ENCODE results near the gene FBN3.
"Not testable (repeated sequence)": the region's sequence is repeated elsewhere in the genome, so short reads cannot be mapped to it uniquely, and the experiment has no call there.

Gene FBN3

DNA sequence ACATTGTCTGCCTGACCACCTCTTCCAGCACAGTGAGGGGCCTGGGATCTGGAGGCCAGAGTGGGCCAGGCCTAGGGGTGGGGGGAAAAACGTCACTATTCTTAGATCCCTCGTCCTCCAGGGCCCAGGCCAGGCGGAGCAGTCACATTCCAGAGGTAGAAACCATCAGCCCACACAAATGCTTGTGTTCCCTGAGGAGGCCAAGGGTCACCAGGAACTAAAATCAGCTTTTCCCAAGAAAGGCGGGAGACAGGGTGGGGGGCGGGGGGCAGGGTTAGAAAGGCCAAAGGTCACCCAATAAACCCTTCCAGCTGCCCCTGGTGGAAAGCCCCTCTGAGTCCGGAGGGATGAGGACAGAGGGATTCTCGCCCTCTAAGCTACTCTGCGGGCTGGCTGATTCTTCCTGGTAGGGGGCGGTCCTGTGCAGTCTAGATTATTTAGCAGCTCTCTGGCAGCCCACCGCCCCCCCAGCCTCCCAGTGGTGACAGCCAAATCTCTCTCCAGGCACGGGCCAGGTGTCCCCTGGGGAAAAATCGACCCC is 120.4 kb downstream of the FBN3 start:
- H3K27ac ChIP-seq = no peak overlapping the region
- no peak for TF ChIP-seq ZFX (IDR thresholded peaks at IDR 0.05; ENCODE audit: borderline replicate concordance)
- TF ChIP-seq, protein P1, sequence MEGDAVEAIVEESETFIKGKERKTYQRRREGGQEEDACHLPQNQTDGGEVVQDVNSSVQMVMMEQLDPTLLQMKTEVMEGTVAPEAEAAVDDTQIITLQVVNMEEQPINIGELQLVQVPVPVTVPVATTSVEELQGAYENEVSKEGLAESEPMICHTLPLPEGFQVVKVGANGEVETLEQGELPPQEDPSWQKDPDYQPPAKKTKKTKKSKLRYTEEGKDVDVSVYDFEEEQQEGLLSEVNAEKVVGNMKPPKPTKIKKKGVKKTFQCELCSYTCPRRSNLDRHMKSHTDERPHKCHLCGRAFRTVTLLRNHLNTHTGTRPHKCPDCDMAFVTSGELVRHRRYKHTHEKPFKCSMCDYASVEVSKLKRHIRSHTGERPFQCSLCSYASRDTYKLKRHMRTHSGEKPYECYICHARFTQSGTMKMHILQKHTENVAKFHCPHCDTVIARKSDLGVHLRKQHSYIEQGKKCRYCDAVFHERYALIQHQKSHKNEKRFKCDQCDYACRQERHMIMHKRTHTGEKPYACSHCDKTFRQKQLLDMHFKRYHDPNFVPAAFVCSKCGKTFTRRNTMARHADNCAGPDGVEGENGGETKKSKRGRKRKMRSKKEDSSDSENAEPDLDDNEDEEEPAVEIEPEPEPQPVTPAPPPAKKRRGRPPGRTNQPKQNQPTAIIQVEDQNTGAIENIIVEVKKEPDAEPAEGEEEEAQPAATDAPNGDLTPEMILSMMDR (IDR thresholded peaks at IDR 0.05) = no peak

DNA sequence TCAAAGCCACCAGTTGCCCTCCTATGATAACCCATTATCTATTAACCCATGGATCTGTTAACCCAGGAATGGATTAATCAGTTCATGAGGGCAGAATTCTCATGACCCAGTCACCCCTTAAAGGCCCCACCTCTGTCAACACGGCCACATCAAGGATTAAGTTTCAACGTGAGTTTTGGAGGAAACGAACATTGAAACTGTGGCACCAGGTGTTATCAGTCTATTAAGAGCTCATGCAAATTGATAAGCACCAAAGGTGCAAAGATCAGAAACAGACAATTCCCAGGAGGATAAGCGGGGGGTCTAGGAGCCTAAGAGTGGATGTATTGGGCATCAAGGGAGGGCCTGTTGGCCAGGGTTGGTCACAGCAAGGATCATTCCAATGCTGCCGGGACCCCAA is 124.1 kb downstream of the FBN3 start:
- no peak for TF ChIP-seq ZFX (IDR thresholded peaks at IDR 0.05; ENCODE audit: borderline replicate concordance)
- TF ChIP-seq, protein P1 (IDR thresholded peaks at IDR 0.05) = no peak
- H3K27ac ChIP-seq = no peak overlapping the region

DNA sequence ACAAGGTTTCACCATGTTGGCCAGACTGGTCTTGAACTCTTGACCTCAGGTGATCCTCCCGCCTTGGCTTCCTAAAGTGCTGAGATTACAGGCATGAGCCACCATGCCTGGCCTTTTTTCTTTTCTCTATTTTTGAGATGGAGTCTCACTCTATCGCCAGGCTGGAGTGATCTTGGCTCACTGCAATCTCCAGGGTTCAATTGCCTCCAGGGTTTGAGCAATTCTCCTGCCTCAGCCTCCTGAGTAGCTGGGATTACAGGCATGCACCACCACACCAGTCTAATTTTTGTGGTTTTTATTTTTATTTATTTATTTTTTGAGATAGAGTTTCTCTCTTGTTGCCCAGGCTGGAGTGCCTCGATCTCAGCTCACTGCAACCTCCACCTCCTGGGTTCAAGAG is 125.1 kb downstream of the FBN3 start:
- H3K27ac ChIP-seq = not testable (repeated sequence)

DNA sequence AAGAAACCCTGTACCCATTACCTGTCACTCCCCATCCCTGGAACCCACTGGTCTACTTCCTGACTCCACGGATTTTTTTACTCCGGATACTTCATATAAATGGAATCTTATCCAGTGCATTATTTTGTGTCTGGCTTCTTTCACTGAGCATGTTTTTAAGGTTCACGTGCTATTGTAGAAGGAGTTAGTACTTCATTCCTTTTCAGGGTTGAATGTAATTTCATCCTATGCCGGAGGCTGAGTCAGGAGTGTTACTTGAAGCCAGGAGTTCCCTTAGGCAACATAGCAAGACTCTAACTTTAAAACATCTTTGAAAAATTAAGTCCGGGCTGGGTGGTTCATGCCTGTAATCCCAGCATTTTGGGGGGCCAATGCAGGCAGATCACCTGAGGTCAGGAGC is 126.0 kb downstream of the FBN3 start:
- no peak for TF ChIP-seq ZFX (IDR thresholded peaks at IDR 0.05; ENCODE audit: borderline replicate concordance)
- TF ChIP-seq, protein P1 (IDR thresholded peaks at IDR 0.05) = no peak
- no peak overlapping the region for H3K27ac ChIP-seq

DNA sequence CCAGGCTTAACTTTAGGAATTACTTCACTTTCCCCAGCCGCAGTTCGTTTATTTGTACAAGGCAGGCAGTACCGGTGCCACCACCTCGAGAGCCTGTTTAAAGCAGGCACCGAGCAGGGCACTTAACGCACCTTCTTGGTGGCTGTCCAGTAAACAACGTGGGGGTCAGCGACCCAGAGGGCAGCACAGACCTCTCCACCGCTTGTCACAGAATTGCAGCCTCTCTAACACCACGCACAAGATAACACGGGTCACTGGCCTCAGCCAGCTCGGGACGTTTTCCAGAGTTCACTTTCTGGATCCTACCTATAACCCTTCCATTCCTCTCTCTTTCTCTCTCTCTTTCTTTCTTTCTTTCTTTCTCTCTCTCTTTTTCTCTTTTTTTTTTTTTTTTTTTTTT is 127.1 kb downstream of the FBN3 start:
- TF ChIP-seq, protein P1 (IDR thresholded peaks at IDR 0.05) = no peak
- TF ChIP-seq ZFX (IDR thresholded peaks at IDR 0.05; ENCODE audit: borderline replicate concordance) = no peak
- no peak overlapping the region for H3K27ac ChIP-seq

DNA sequence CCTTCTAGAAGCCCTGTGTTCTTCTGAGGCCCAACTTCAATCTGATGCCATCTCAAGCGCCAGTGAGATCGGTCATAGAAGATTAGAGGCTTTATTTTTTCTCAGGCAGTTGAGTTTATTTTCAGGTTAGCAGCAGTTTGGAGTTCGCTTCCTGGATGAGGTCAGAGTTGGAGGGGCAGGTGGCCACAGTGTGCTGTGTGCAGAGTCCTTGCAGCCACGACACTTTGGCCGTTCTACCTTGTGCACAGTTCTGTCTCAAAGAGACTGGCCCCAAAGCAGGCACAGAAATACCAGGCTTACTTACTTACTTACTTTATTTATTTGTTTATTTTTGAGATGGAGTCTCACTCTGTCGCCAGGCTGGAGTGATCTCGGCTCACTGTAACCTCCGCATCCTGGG is 128.0 kb downstream of the FBN3 start:
- no peak for TF ChIP-seq ZFX (IDR thresholded peaks at IDR 0.05; ENCODE audit: borderline replicate concordance)
- TF ChIP-seq, protein P1 (IDR thresholded peaks at IDR 0.05) = no peak
- H3K27ac ChIP-seq = no peak overlapping the region

DNA sequence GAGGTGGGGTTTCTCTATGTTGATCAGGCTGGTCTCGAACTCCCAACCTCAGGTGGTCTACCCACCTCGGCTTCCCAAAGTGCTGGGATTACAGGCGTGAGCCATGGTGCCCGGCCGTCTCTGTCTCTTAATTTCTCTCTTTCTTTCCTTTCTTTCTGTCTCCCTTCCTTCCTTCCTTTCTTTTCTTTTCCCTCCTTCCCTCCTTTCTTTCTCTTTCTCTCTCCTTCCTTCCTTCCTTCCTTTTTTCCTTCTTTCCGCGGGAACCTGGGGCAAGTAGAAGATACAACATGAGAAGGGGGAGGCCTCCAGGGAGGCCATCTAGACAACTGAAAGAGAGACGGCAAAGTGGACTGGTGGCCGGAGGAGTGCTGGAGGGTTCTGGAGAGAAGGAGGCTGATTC is 128.7 kb downstream of the FBN3 start:
- no peak for TF ChIP-seq ZFX (IDR thresholded peaks at IDR 0.05; ENCODE audit: borderline replicate concordance)
- TF ChIP-seq, protein P1 (IDR thresholded peaks at IDR 0.05) = no peak
- H3K27ac ChIP-seq = no peak overlapping the region

DNA sequence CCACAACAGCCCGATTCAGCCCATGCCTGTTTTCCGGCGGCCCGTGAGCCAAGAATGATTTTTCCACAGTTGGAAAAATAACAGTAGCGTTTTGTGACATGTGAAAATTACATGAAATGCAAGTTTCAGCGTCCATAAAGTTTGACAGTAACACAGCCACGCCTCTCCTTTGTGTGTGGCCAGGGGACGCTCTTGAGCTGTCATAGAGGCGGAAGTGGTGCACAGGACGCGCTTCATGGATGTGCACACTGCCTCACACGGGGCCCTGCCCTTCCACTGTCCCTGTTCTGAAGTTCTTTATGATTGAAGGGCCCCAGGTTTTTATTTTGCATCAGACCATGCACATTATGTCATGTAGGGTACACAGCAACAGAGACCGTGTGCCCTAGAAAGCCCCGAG is 131.6 kb downstream of the FBN3 start:
- H3K27ac ChIP-seq = no peak overlapping the region
- TF ChIP-seq ZFX (IDR thresholded peaks at IDR 0.05; ENCODE audit: borderline replicate concordance) = no peak
- TF ChIP-seq, protein P1 (IDR thresholded peaks at IDR 0.05) = no peak
